SW 1271 (cell line): ENCODE measurements around the gene ZNF385C.
"Not testable (repeated sequence)": the region's sequence is repeated elsewhere in the genome, so short reads cannot be mapped to it uniquely, and the experiment has no call there.

Experiments
- DNase-seq, 2 experiments: peaks; one replicate each; lab custom pipeline; 2025; lab: John Stamatoyannopoulos, UW

ZNF385C gene

GRCh38 chr17:42050393-42051012 lies 47.8 kb downstream of the ZNF385C start, which contains the start of gene C17orf113:
C17orf113 (minus strand) TSS chr17:42050601; CDS start chr17:42043376, 7,225 bp downstream.
- peak in 1 of 2 experiments; percentile 25 for DNase-seq

- no peak for DNase-seq
These were observed 48.4 kb downstream of the ZNF385C start for GRCh38 chr17:42049834-42050392.

GRCh38 chr17:42047343-42047742 lies 50.9 kb downstream of the ZNF385C start:
- no peak for DNase-seq

- no peak for DNase-seq
These were observed 52.6 kb downstream of the ZNF385C start for GRCh38 chr17:42045719-42046118.

GRCh38 chr17:42042598-42043319 lies 55.5 kb downstream of the ZNF385C start:
- no peak for DNase-seq

GRCh38 chr17:42041619-42042018 lies 56.7 kb downstream of the ZNF385C start:
- no peak for DNase-seq

- DNase-seq, result no peak
These were observed 57.5 kb downstream of the ZNF385C start for GRCh38 chr17:42040818-42041217.

GRCh38 chr17:42039794-42040763 lies 58.2 kb downstream of the ZNF385C start:
- DNase-seq, result no peak

GRCh38 chr17:42038221-42038973 lies 59.9 kb downstream of the ZNF385C start:
- DNase-seq, result no peak

- no peak for DNase-seq
These were observed 64.2 kb downstream of the ZNF385C start for GRCh38 chr17:42034059-42034458.

- no peak for DNase-seq
These were observed 66.7 kb downstream of the ZNF385C start for GRCh38 chr17:42031584-42031983.

- no peak for DNase-seq
These were observed 69.5 kb downstream of the ZNF385C start for GRCh38 chr17:42028791-42029127.

GRCh38 chr17:42027961-42028790 lies 70.1 kb downstream of the ZNF385C start:
- no peak for DNase-seq

GRCh38 chr17:42027590-42027889 lies 70.7 kb downstream of the ZNF385C start:
- no peak for DNase-seq

- no peak for DNase-seq
These were observed 71.2 kb downstream of the ZNF385C start for GRCh38 chr17:42026857-42027589.

GRCh38 chr17:42025936-42026335 lies 72.3 kb downstream of the ZNF385C start:
- no peak for DNase-seq

- no peak for DNase-seq
These were observed 73.1 kb downstream of the ZNF385C start for GRCh38 chr17:42025191-42025579.

GRCh38 chr17:42023524-42024349 lies 74.5 kb downstream of the ZNF385C start:
- no peak for DNase-seq

GRCh38 chr17:42020845-42021244 lies 77.4 kb downstream of the ZNF385C start:
- not testable (repeated sequence) for DNase-seq
